ENCODE data around the gene TNS3. TPM values are rescaled to one million over a fixed set of nuclear protein-coding genes. Genes with fewer than 3 reads are reported as not detected.

TNS3 gene
- total and polyA plus RNA-seq, 3 experiments from 2014 or later: 1.4 to 1.5 TPM; not detected in 1

DNA sequence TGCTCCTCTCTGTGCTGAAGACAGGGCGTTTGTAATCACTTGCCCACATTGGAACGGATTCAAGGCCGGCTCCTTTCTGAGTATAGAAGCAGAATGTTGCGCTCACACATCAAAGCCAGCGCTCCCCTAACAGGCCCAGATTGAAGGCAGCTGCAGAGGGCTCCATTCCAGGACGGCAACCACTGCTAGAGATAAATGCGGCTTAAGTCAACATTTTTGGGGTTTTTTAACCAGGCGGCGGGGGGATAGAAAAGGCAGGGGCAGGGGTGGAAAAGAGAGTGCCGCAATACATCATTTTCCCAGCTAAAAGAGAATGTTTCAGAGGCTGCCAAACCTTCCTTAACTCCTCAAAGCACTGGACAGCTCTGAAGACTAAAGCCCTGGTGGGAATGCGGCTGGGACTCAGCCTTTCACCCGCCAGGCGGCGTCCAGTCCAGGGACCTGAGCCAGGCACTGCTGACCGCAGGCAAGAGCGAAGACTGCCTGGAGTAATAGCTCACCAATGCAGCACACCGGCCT is 189.6 kb downstream of the TNS3 start:
- no peaks in the 10 kb centered on the region for H3K36me3 ChIP-seq (ENCODE audit: insufficient read depth, low read length)
- no peaks in the 10 kb centered on the region for H3K27me3 ChIP-seq (ENCODE audit: insufficient read depth, low read length, poor library complexity, severe bottlenecking)
- no peak for DNase-seq
- ChIA-PET POLR2A (no interaction called here), CTCF (no interaction called here)
- H3K27ac ChIP-seq (ENCODE audit: low read depth, low read length): no peak overlapping the region
- peaks cover 0 to 2% (median 0%) of the 10 kb centered on the region in 5 donors for H3K9me3 Mint-ChIP-seq
- H3K4me3 ChIP-seq (ENCODE audit: low read length): no peak overlapping the region
- H3K9me3 ChIP-seq (ENCODE audit: low read length): no peaks in the 10 kb centered on the region
- peaks cover 0 to 4% of the 10 kb centered on the region in 2 donors for H3K27me3 Mint-ChIP-seq
- H3K4me1 Mint-ChIP-seq: no peaks in the 10 kb centered on the region
- H3K4me3 Mint-ChIP-seq: no peak overlapping the region
- no peaks in the 10 kb centered on the region for H3K4me1 ChIP-seq (ENCODE audit: insufficient read depth, low read length)
- H3K27ac Mint-ChIP-seq: peak overlapping the region in 1 of 8 donors; percentile 28
- H3K36me3 Mint-ChIP-seq: no peaks in the 10 kb centered on the region

DNA sequence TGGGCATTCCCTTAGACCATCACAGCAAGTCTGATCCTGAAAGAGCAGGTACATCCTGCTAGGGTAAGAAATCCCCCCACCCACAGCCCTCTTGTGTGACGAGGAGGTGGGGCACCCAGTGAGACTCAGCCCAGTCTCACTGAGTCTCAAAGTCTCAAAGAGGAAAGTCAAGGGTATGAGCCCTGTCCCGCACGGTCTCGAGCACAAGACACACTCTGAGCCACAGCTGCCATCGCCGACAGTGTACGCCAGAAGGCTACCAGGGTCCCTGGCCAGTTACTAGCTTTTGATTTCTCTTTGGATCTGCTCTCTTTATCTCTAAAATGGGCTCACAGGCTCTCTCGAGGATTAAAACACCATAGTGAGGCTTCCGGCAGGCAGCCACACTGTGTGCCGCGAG is 190.2 kb downstream of the TNS3 start:
- peak overlapping the region in 1 of 8 donors; percentile 28 for H3K27ac Mint-ChIP-seq
- H3K4me1 ChIP-seq (ENCODE audit: insufficient read depth, low read length): no peaks in the 10 kb centered on the region
- H3K36me3 ChIP-seq (ENCODE audit: insufficient read depth, low read length): no peaks in the 10 kb centered on the region
- H3K27me3 Mint-ChIP-seq: peaks cover 0 to 4% of the 10 kb centered on the region in 2 donors
- peaks cover 0 to 4% (median 0%) of the 10 kb centered on the region in 5 donors for H3K9me3 Mint-ChIP-seq
- no peaks in the 10 kb centered on the region for H3K4me1 Mint-ChIP-seq
- POLR2A ChIA-PET: no interaction called here
- H3K36me3 Mint-ChIP-seq: no peaks in the 10 kb centered on the region
- no peak overlapping the region for H3K4me3 Mint-ChIP-seq
- no peak for DNase-seq
- H3K4me3 ChIP-seq (ENCODE audit: low read length): no peak overlapping the region
- no peaks in the 10 kb centered on the region for H3K27me3 ChIP-seq (ENCODE audit: insufficient read depth, low read length, poor library complexity, severe bottlenecking)
- no peaks in the 10 kb centered on the region for H3K9me3 ChIP-seq (ENCODE audit: low read length)
- H3K27ac ChIP-seq (ENCODE audit: low read depth, low read length): no peak overlapping the region
- CTCF ChIA-PET: no interaction called here

DNA sequence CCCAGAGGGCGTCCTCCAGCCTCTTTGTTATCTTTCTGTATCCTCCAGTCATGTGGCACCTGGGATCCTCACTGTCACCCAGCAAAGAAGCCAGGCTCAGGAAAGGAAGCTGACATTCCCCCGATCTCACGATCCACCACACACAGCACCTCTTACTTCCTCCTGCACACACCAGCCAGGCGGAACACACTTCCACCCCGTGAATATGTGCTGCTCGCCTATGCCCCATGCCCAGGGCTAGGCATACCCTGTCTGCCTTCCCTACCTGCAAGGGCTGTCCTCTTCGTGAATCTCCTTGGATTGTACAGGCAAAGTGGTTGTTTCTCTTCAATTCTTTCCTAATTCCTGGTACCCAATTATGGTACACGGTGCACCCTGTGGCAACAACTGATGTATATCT is 191.0 kb downstream of the TNS3 start:
- Histone ChIP-seq H3K4me1 (ENCODE audit: insufficient read depth, low read length) (no peaks in the 10 kb centered on the region), H3K27me3 (ENCODE audit: insufficient read depth, low read length, poor library complexity, severe bottlenecking) (no peaks in the 10 kb centered on the region), H3K36me3 (ENCODE audit: insufficient read depth, low read length) (no peaks in the 10 kb centered on the region), H3K27ac (ENCODE audit: low read depth, low read length) (no peak overlapping the region), H3K9me3 (ENCODE audit: low read length) (no peaks in the 10 kb centered on the region), H3K4me3 (ENCODE audit: low read length) (no peak overlapping the region)
- POLR2A ChIA-PET: no interaction called here
- H3K27ac Mint-ChIP-seq: no peak overlapping the region
- no peak overlapping the region for H3K4me3 Mint-ChIP-seq
- peaks cover 0 to 5% (median 0%) of the 10 kb centered on the region in 5 donors for H3K9me3 Mint-ChIP-seq
- no peak for DNase-seq
- peaks cover 2 to 4% of the 10 kb centered on the region in 2 donors for H3K27me3 Mint-ChIP-seq
- H3K36me3 Mint-ChIP-seq: no peaks in the 10 kb centered on the region
- CTCF ChIA-PET: no interaction called here
- no peaks in the 10 kb centered on the region for H3K4me1 Mint-ChIP-seq

DNA sequence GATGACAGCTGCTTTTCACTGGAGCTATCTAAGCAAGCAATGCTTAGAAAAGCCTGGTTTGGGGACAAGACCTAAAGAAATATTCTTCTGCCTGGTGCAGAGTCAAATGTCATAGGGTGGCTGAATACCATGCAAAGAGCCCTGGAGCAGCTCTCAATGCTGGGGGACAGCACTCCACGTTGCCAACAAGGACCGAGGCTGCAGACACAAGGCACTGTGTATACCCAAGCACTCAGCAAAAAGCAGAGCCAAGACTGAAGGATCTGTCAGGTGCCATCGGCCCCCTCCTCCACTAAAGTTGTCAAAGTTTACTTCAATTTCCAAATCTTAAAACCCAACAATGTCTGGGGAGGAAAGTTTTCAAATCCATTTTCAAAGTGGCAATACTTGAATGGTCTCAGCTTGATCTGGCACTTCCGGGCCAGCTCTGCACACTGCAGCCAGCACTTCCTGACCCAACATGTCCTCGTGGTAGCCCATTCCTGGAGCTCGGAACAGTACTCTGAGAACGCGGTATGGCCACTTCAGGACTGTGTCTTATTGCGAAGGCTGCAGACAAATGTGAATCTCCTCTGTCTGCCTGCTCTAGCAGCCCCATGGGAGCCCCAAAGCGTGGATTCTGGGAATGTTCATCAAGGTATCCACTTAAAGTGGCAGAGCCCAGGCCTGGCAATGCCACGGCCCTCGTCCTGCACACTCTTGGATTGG is 191.8 kb downstream of the TNS3 start:
- Histone ChIP-seq H3K4me3 (ENCODE audit: low read length) (no peak overlapping the region), H3K27me3 (ENCODE audit: insufficient read depth, low read length, poor library complexity, severe bottlenecking) (no peaks in the 10 kb centered on the region), H3K9me3 (ENCODE audit: low read length) (no peaks in the 10 kb centered on the region), H3K36me3 (ENCODE audit: insufficient read depth, low read length) (no peaks in the 10 kb centered on the region), H3K4me1 (ENCODE audit: insufficient read depth, low read length) (no peaks in the 10 kb centered on the region), H3K27ac (ENCODE audit: low read depth, low read length) (no peak overlapping the region)
- POLR2A ChIA-PET: no interaction called here
- Mint-ChIP-seq H3K27ac (no peak overlapping the region), H3K4me1 (no peaks in the 10 kb centered on the region), H3K4me3 (no peak overlapping the region), H3K9me3 (peaks cover 0 to 6% (median 0%) of the 10 kb centered on the region in 5 donors), H3K36me3 (no peaks in the 10 kb centered on the region), H3K27me3 (peaks cover 0 to 2% of the 10 kb centered on the region in 2 donors)
- CTCF ChIA-PET: no interaction called here
- DNase-seq: no peak

DNA sequence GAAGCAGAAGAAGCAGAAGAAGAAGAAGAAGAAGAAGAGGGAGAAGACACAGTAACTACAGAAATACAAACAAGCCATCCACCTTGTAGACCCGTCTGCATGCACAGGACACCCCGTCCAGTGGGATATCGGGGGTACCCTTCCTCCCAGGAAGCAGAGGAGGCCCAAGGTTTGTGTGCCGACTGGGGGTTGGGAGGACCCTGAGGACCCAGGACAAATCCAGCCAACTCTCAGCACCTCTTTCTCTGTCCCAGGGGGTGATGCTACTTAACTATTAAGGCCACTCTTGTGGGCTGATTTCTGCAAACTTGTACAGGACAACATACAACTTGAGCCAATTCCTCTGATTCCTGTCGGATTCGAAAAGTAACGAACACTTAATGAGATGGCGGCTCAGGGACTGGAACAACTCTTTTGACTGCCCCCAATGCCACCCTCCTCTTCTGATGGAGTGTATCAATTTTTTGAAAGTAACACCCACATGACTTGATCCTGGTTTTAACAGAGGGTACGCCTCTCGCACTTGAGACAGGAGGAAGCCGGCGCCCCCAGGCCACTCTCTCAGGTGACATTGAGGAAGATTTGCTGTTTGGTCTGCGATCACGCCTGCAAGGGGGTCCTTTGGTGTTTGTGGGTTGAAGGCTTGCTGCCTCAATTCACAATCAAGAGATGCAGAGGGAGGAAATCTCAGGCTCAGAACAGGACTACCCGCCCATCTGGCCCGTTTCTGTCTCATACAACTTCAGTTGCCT is 192.6 kb downstream of the TNS3 start:
- no peak overlapping the region for H3K27ac Mint-ChIP-seq
- H3K4me1 Mint-ChIP-seq: no peaks in the 10 kb centered on the region
- POLR2A ChIA-PET: no interaction called here
- DNase-seq: no peak
- H3K27ac ChIP-seq (ENCODE audit: low read depth, low read length): no peak overlapping the region
- H3K4me3 Mint-ChIP-seq: no peak overlapping the region
- no peaks in the 10 kb centered on the region for H3K4me1 ChIP-seq (ENCODE audit: insufficient read depth, low read length)
- H3K9me3 ChIP-seq (ENCODE audit: low read length): no peaks in the 10 kb centered on the region
- H3K27me3 Mint-ChIP-seq: peaks cover 0 to 4% of the 10 kb centered on the region in 2 donors
- CTCF ChIA-PET: no interaction called here
- no peaks in the 10 kb centered on the region for H3K27me3 ChIP-seq (ENCODE audit: insufficient read depth, low read length, poor library complexity, severe bottlenecking)
- H3K9me3 Mint-ChIP-seq: peaks cover 0 to 8% (median 0%) of the 10 kb centered on the region in 5 donors
- no peak overlapping the region for H3K4me3 ChIP-seq (ENCODE audit: low read length)
- no peaks in the 10 kb centered on the region for H3K36me3 ChIP-seq (ENCODE audit: insufficient read depth, low read length)
- no peaks in the 10 kb centered on the region for H3K36me3 Mint-ChIP-seq

DNA sequence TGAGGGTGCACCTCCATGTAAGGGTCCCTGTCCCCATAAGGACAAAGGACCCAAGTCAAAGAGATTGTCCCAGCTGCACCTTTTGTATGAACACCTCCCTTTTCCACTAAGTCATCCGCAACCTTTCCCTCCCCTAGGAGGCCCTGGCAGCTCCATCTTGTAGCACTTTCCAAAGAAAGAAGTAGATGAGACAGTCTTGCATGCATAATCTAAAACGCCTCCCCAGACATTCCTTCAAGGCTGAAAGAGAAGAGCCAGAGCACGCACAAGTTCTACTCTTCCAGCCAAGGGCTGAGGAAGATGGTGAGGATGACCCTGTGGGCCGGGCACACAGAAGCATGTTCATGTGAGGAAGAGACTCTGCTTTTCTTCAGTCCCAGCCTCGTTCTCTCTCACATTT is 194.4 kb downstream of the TNS3 start:
- no peaks in the 10 kb centered on the region for H3K4me1 Mint-ChIP-seq
- H3K4me3 Mint-ChIP-seq: no peak overlapping the region
- H3K4me1 ChIP-seq (ENCODE audit: insufficient read depth, low read length): no peaks in the 10 kb centered on the region
- no peak overlapping the region for H3K27ac Mint-ChIP-seq
- ChIA-PET CTCF (no interaction called here), POLR2A (no interaction called here)
- H3K27me3 ChIP-seq (ENCODE audit: insufficient read depth, low read length, poor library complexity, severe bottlenecking): no peaks in the 10 kb centered on the region
- H3K36me3 Mint-ChIP-seq: no peaks in the 10 kb centered on the region
- no peaks in the 10 kb centered on the region for H3K9me3 ChIP-seq (ENCODE audit: low read length)
- no peak overlapping the region for H3K4me3 ChIP-seq (ENCODE audit: low read length)
- H3K27me3 Mint-ChIP-seq: peaks cover 0 to 4% of the 10 kb centered on the region in 2 donors
- peaks cover 0 to 8% (median 2%) of the 10 kb centered on the region in 5 donors for H3K9me3 Mint-ChIP-seq
- no peak overlapping the region for H3K27ac ChIP-seq (ENCODE audit: low read depth, low read length)
- DNase-seq: no peak
- H3K36me3 ChIP-seq (ENCODE audit: insufficient read depth, low read length): no peaks in the 10 kb centered on the region

DNA sequence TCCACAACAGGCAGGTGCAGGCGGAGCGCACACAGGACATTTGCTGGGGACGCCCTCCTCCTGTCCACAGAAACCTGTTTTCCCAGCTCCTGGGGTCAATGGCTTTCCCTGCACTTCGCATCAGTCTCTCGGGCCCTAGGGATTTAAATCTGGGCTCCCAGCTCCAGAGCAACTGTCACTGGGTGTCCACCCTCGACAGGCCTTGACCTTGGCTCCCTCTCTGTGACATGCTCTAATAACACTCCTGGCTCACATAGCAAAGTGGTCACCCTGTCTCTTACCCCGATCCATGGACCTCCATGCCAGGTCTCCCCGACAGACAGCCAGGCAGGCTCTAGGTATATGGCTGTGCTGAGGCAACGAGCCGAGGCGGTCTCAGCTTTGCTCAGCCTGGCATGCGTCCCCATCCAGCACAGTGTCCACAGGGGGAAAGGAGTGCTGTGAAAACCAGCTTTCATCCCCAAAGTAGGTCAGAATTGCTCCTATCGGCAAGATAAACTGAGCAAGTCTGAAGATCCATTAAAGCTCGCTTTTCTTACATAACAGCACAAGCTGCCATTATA is 195.6 kb downstream of the TNS3 start:
- no peaks in the 10 kb centered on the region for H3K27me3 ChIP-seq (ENCODE audit: insufficient read depth, low read length, poor library complexity, severe bottlenecking)
- POLR2A ChIA-PET: no interaction called here

DNA sequence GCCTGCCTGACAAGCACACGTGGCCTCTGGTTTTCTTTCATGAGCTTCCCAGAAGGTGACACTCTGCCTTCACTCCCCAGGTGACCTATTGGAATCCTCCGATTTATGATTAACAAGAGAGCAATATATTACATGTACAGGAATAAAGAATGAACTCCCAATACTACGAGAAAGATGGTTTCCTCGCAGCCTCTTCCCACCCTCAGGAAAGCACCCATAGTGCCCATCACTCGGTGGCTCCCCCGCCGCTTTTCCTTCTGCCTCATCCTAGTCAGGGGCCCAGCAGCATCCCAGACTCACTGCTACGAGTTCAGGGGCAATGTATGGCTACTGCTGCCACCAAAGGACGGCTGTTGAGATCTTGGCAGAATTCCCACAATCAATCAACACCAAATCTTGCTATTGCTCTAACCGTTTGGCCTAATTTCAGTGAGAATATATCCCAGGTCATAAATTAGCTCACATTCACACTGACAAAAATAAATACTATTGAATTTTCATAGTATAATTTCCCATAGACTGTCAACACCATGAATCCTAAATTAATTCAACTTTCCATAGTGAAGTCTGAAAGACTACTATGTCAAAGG is 196.3 kb downstream of the TNS3 start:
- Histone ChIP-seq H3K4me1 (ENCODE audit: insufficient read depth, low read length) (no peaks in the 10 kb centered on the region), H3K27me3 (ENCODE audit: insufficient read depth, low read length, poor library complexity, severe bottlenecking) (no peaks in the 10 kb centered on the region), H3K27ac (ENCODE audit: low read depth, low read length) (no peak overlapping the region), H3K4me3 (ENCODE audit: low read length) (no peak overlapping the region), H3K9me3 (ENCODE audit: low read length) (no peaks in the 10 kb centered on the region), H3K36me3 (ENCODE audit: insufficient read depth, low read length) (no peaks in the 10 kb centered on the region)
- CTCF ChIA-PET: no interaction called here
- Mint-ChIP-seq H3K27me3 (peaks cover 0 to 4% of the 10 kb centered on the region in 2 donors), H3K9me3 (peaks cover 0 to 6% (median 0%) of the 10 kb centered on the region in 5 donors), H3K27ac (no peak overlapping the region), H3K36me3 (no peaks in the 10 kb centered on the region), H3K4me3 (no peak overlapping the region), H3K4me1 (no peaks in the 10 kb centered on the region)
- DNase-seq: no peak
- POLR2A ChIA-PET: no interaction called here

More for the DNA sequence above, 195.6 kb downstream of the TNS3 start:
- H3K4me1 Mint-ChIP-seq: no peaks in the 10 kb centered on the region
- Histone ChIP-seq H3K9me3 (ENCODE audit: low read length) (no peaks in the 10 kb centered on the region), H3K36me3 (ENCODE audit: insufficient read depth, low read length) (no peaks in the 10 kb centered on the region), H3K4me3 (ENCODE audit: low read length) (no peak overlapping the region), H3K4me1 (ENCODE audit: insufficient read depth, low read length) (no peaks in the 10 kb centered on the region), H3K27ac (ENCODE audit: low read depth, low read length) (no peak overlapping the region)
- no peak overlapping the region for H3K4me3 Mint-ChIP-seq
- H3K9me3 Mint-ChIP-seq: peaks cover 0 to 8% (median 2%) of the 10 kb centered on the region in 5 donors
- H3K27ac Mint-ChIP-seq: peak overlapping the region in 1 of 8 donors; percentile 13
- no peaks in the 10 kb centered on the region for H3K36me3 Mint-ChIP-seq
- peaks cover 0 to 4% of the 10 kb centered on the region in 2 donors for H3K27me3 Mint-ChIP-seq
- DNase-seq: no peak
- CTCF ChIA-PET: no interaction called here

Measured in CD8-positive, alpha-beta memory T cell (primary cell).